Progenitor cell of endocrine pancreas (in vitro differentiated cells): ENCODE measurements around the gene CFAP210. TPM values are rescaled to one million over a fixed set of nuclear protein-coding genes. Genes with fewer than 3 reads are reported as not detected.
A peak's percentile ranks its signal among the peaks of the same experiment; 100 is the strongest.

ENCODE experiments used
- DNase-seq: peaks from one replicate; pipeline ENCODE4 v3.0.0; 2021; ENCODE audit warnings: low spot score; ENCODE audit not compliant: unreplicated experiment
- H3K27ac Mint-ChIP-seq: 2 replicates; pipeline ENCODE4 v1.8.0; 2021; ENCODE audit warnings: mild to moderate bottlenecking, moderate library complexity, mixed read lengths
- H3K27me3 Mint-ChIP-seq: 2 replicates; pipeline ENCODE4 v1.8.0; 2021; ENCODE audit warnings: mixed read lengths
- H3K36me3 Mint-ChIP-seq: 2 replicates; pipeline ENCODE4 v1.8.0; 2022; ENCODE audit warnings: mixed read lengths; ENCODE audit not compliant: insufficient read depth
- H3K4me1 Mint-ChIP-seq: 2 replicates; pipeline ENCODE4 v1.8.0; 2021; ENCODE audit warnings: low read depth, mixed read lengths
- H3K4me3 Mint-ChIP-seq: 2 replicates; pipeline ENCODE4 v1.8.0; 2021; ENCODE audit warnings: low read depth, mild to moderate bottlenecking, moderate library complexity, mixed read lengths
- H3K9me3 Mint-ChIP-seq: 2 replicates; pipeline ENCODE4 v1.8.0; 2021; ENCODE audit warnings: low read depth, mixed read lengths
- CTCF ChIP-seq: fragments of 200-600 bp; sonication (generic); IDR thresholded peaks from one replicate; pipeline ENCODE4 v1.5.0; 2021; ENCODE audit warnings: antibody characterized with exemption, mild to moderate bottlenecking; ENCODE audit not compliant: unreplicated experiment
- total RNA-seq: library from RNA; stranded (reverse); gene quantifications from 2 replicates; pipeline ENCODE4 v1.2.1, GENCODE V29; 2021

Gene CFAP210
- total RNA-seq, 1 donor from 2014 or later, result 1.6 TPM

DNA sequence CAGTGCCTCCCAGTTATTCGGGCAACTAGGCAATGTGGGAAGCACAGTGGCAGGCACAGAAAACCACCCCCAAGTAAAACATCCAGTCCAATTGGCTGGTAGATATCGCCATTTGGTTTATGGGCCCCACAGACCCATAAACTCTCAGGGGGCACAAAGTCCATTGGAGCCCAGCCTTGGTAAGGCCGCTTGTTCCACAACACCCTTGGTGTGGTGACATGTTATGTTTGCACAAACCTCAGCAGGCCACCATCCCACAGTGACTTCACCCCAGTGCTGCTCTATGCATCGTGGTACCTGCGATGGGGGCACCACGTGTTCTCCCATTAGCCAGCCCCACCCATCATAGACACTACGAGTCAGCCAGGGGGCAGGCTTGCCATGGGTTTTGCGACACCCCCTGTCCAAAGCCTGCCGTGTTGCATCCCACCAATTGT, 18.6 kb upstream of the CFAP210 start:
- Mint-ChIP-seq H3K36me3 (peaks cover 8% of the 10 kb centered on the region), H3K9me3 (peaks cover 3% of the 10 kb centered on the region), H3K27me3 (no peaks in the 10 kb centered on the region), H3K4me3 (no peak overlapping the region), H3K4me1 (peaks cover 15% of the 10 kb centered on the region), H3K27ac (no peak overlapping the region)
- no peak for DNase-seq
- TF ChIP-seq CTCF, result no peak

- TF ChIP-seq CTCF, result no peak
- Mint-ChIP-seq H3K27me3 (no peaks in the 10 kb centered on the region), H3K4me3 (no peak overlapping the region), H3K4me1 (peaks cover 13% of the 10 kb centered on the region), H3K36me3 (peaks cover 10% of the 10 kb centered on the region), H3K27ac (no peak overlapping the region), H3K9me3 (peaks cover 3% of the 10 kb centered on the region)
- DNase-seq, result no peak
Observed at GRCh38 chr2:169711751-169712509, 17.7 kb upstream of the CFAP210 start.

GRCh38 chr2:169709981-169710380, 15.8 kb upstream of the CFAP210 start:
- H3K36me3 Mint-ChIP-seq, result peaks cover 11% of the 10 kb centered on the region
- H3K27ac Mint-ChIP-seq, result peak overlapping the region; percentile 5
- TF ChIP-seq CTCF, result no peak
- H3K4me3 Mint-ChIP-seq, result no peak overlapping the region
- peaks cover 3% of the 10 kb centered on the region for H3K9me3 Mint-ChIP-seq
- peaks cover under 1% of the 10 kb centered on the region for H3K4me1 Mint-ChIP-seq
- no peaks in the 10 kb centered on the region for H3K27me3 Mint-ChIP-seq
- no peak for DNase-seq

- Mint-ChIP-seq H3K4me3 (no peak overlapping the region), H3K27ac (no peak overlapping the region), H3K36me3 (peaks cover 11% of the 10 kb centered on the region), H3K27me3 (no peaks in the 10 kb centered on the region), H3K4me1 (no peaks in the 10 kb centered on the region), H3K9me3 (peaks cover 3% of the 10 kb centered on the region)
- no peak for DNase-seq
- no peak for TF ChIP-seq CTCF
Observed at GRCh38 chr2:169709331-169709730, 15.1 kb upstream of the CFAP210 start.

- Mint-ChIP-seq H3K9me3 (peaks cover 3% of the 10 kb centered on the region), H3K36me3 (peaks cover 11% of the 10 kb centered on the region), H3K4me3 (no peak overlapping the region), H3K27ac (no peak overlapping the region), H3K4me1 (no peaks in the 10 kb centered on the region), H3K27me3 (no peaks in the 10 kb centered on the region)
- no peak for DNase-seq
- TF ChIP-seq CTCF, result no peak
Observed at GRCh38 chr2:169707626-169708025, 13.4 kb upstream of the CFAP210 start.
